Left lung (tissue), 10 donors: ENCODE measurements around the gene BRPF1. TPM values are rescaled to one million over a fixed set of nuclear protein-coding genes. Genes with fewer than 3 reads are reported as not detected.

Source experiments
- ATAC-seq: fragments of 200-7000 bp; cut with Tn5 transposase; one replicate; pipeline ENCODE4 v1.9.1; 2020; ENCODE audit warnings: moderate library complexity
- DNase-seq, 4 donors: peaks; one replicate each; pipeline ENCODE4 v3.0.0-alpha.2; 2013 to 2020
- H3K27ac ChIP-seq, 2 donors: fragments of 200-600 bp; sonication (generic) in 1 of 2; one replicate each; pipeline versions ENCODE4 v1.5.0 to v1.8.0; 2020 to 2021
- H3K27me3 ChIP-seq, 2 donors: fragments of 200-600 bp; sonication (generic) in 1 of 2; one replicate each; pipeline versions ENCODE4 v1.5.0 to v1.8.0; 2020 to 2021
- H3K36me3 ChIP-seq, 2 donors: fragments of 200-600 bp; sonication (generic) in 1 of 2; one replicate each; pipeline versions ENCODE4 v1.5.0 to v1.8.0; 2020 to 2021
- H3K4me1 ChIP-seq, 2 donors: fragments of 200-600 bp; one replicate each; pipeline ENCODE4 v1.8.0; 2021
- H3K4me3 ChIP-seq, 2 donors: fragments of 200-600 bp; sonication (generic) in 1 of 2; one replicate each; pipeline versions ENCODE4 v1.5.0 to v1.8.0; 2020 to 2021; ENCODE audit warnings: mild to moderate bottlenecking in 1 of 2
- H3K9me3 ChIP-seq, 2 donors: fragments of 200-600 bp; sonication (generic) in 1 of 2; one replicate each; pipeline versions ENCODE4 v1.5.0 to v1.8.0; 2020 to 2021
- intact Hi-C, 2 donors: fragments of 100-400 bp; cut with DNase I; formaldehyde crosslinking; loops; one replicate each; pipeline versions ENCODE4 v1.11.2 to v1.14.2; 2022
- polyA plus RNA-seq, 6 donors: library from polyadenylated mRNA; unstranded; fragments of 120-200 nt; gene quantifications; one replicate each; pipeline ENCODE4 v1.2.1, GENCODE V29; 2013; ENCODE audit not compliant: insufficient read length in 6 of 6
- total RNA-seq, 2 donors: library from RNA; stranded (reverse); fragmentation: NEBNext Ultra II Directional; extraction: Animal tissue kit (Norgen Biotek cat#: 25700); gene quantifications; one replicate each; pipeline ENCODE4 v1.2.1, GENCODE V29; 2021
- TF ChIP-seq, protein P1 (sequence below), 2 donors: fragments of 200-600 bp; sonication (generic) in 1 of 2; IDR thresholded peaks; one replicate each; pipeline versions ENCODE4 v1.5.0 to v1.8.0; 2021; ENCODE audit warnings: antibody characterized with exemption in 2 of 2
- donor health status: DM: no; HTN: yes; CAD: no.
- donor health status: DM: no; HTN: no; CAD: no.

Gene BRPF1
- total and polyA plus RNA-seq, 8 donors = 15.2 to 24.1 (median 21.9) TPM

DNA sequence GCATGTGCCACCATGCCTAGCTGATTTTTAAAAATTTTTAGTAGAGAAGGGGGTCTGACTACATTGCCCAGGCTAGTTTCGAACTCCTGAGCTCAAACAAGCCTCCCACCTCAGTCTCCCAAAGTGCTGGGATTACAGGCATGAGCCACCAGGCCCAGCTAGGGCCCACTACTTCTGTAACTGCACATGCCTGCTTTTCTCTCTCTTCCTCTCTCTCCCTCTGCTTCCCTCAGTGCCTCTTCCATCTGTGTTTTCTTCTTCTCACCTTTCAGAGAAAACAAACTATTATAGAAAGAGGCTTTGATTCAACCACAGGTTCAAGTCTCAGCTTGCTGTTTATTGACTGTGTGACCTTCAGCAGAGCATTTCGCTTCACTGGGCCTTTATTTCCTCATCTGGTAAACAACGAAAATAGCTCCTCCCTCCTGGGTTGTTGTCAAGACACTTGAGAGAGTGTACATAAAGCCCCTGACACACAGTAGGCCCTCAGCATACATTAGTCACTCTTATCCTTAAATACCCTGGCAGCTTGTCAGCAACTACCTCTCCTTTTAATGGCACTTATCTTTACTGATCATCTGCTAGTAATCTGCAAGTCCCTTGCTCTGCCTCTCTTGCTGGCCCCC is 50.6 kb downstream of the BRPF1 start:
- H3K4me3 ChIP-seq = no peak overlapping the region
- intact Hi-C loops = no loop called here
- no peaks in the 10 kb centered on the region for H3K27me3 ChIP-seq
- TF ChIP-seq, protein P1, sequence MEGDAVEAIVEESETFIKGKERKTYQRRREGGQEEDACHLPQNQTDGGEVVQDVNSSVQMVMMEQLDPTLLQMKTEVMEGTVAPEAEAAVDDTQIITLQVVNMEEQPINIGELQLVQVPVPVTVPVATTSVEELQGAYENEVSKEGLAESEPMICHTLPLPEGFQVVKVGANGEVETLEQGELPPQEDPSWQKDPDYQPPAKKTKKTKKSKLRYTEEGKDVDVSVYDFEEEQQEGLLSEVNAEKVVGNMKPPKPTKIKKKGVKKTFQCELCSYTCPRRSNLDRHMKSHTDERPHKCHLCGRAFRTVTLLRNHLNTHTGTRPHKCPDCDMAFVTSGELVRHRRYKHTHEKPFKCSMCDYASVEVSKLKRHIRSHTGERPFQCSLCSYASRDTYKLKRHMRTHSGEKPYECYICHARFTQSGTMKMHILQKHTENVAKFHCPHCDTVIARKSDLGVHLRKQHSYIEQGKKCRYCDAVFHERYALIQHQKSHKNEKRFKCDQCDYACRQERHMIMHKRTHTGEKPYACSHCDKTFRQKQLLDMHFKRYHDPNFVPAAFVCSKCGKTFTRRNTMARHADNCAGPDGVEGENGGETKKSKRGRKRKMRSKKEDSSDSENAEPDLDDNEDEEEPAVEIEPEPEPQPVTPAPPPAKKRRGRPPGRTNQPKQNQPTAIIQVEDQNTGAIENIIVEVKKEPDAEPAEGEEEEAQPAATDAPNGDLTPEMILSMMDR (IDR thresholded peaks at IDR 0.05) = no peak
- H3K27ac ChIP-seq = peak overlapping the region in 1 of 2 donors; percentile 88
- ATAC-seq (no peak), DNase-seq (no peak)
- no peaks in the 10 kb centered on the region for H3K9me3 ChIP-seq
- H3K36me3 ChIP-seq = peaks cover 0 to 69% of the 10 kb centered on the region in 2 donors
- H3K4me1 ChIP-seq = peaks cover 3 to 53% of the 10 kb centered on the region in 2 donors

DNA sequence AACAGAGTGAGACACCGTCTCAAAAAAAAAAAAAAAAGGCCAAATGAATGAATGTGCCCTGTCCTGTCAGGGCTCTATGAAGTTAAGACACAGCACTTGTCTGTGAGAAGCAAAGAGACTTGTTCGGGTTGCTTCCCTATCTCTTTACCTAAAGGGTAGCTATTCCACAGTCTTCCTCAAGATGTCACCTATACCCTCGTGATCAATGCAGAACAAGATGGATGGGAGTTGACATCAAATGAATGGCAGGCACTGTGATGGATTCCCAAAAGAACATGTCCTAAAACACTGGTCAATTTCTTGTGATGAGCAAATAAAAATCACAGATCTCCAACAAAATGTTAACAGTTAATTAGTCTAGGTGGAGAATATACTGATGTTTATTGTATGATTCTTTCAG is 51.2 kb downstream of the BRPF1 start:
- intact Hi-C loops = no loop called here

DNA sequence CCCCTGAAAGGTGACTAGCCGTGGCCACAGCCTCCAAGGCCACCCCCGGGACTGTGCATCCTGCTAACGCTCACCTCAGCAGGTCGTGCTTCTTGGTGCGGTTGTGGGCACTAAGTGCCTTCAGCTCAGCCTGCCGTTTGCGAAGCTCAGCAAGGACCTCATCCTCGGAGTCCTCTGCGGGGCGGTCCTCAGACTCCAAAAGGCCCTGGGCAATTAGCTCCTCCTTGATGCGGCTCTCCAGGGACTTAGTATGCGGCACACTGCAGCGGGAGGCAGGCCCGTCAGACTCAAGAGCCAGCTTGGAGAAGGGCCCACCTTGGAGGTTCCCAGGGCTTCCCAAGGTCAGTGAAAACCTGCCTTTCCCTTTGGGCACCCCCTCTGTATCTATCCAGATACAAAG is 52.4 kb downstream of the BRPF1 start:
- intact Hi-C loops = no loop called here
- H3K4me1 ChIP-seq = peaks cover 3 to 38% of the 10 kb centered on the region in 2 donors
- H3K27ac ChIP-seq = no peak overlapping the region
- ATAC-seq (no peak), DNase-seq (no peak)
- no peaks in the 10 kb centered on the region for H3K9me3 ChIP-seq
- H3K4me3 ChIP-seq = no peak overlapping the region
- no peaks in the 10 kb centered on the region for H3K27me3 ChIP-seq
- peaks cover 0 to 88% of the 10 kb centered on the region in 2 donors for H3K36me3 ChIP-seq
- TF ChIP-seq, protein P1 (IDR thresholded peaks at IDR 0.05) = no peak

More for the DNA sequence above, 51.2 kb downstream of the BRPF1 start:
- Histone ChIP-seq H3K4me3 (no peak overlapping the region), H3K36me3 (peaks cover 0 to 76% of the 10 kb centered on the region in 2 donors), H3K4me1 (peaks cover 3 to 50% of the 10 kb centered on the region in 2 donors), H3K27me3 (no peaks in the 10 kb centered on the region), H3K9me3 (no peaks in the 10 kb centered on the region), H3K27ac (peak overlapping the region in 1 of 2 donors; percentile 88)
- no peak for ATAC-seq
- DNase-seq = no peak
- TF ChIP-seq, protein P1 (IDR thresholded peaks at IDR 0.05) = no peak

DNA sequence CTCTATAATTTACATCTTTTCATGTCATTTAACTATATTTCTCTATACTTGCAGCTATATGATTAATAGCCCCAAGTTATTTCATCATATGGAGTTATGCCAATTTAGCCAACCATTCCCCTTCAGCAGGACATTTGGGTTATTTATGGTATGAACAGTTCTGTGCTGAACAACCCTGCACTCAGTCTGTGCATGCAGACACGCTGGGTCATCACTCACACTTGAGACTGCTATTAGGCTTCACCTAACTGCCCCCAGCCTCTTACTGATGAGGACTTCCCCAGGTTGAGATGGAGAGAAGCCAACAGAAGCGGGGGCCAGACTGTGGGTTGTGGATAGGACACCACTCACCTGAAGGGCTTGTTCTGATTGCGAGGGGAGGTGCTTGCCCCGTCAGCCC is 53.4 kb downstream of the BRPF1 start:
- DNase-seq = no peak
- H3K27me3 ChIP-seq = no peaks in the 10 kb centered on the region
- no peak overlapping the region for H3K27ac ChIP-seq
- TF ChIP-seq, protein P1 (IDR thresholded peaks at IDR 0.05) = no peak
- intact Hi-C loops = no loop called here
- peaks cover 3 to 28% of the 10 kb centered on the region in 2 donors for H3K4me1 ChIP-seq
- H3K9me3 ChIP-seq = no peaks in the 10 kb centered on the region
- ATAC-seq = no peak
- peaks cover 0 to 95% of the 10 kb centered on the region in 2 donors for H3K36me3 ChIP-seq
- no peak overlapping the region for H3K4me3 ChIP-seq

DNA sequence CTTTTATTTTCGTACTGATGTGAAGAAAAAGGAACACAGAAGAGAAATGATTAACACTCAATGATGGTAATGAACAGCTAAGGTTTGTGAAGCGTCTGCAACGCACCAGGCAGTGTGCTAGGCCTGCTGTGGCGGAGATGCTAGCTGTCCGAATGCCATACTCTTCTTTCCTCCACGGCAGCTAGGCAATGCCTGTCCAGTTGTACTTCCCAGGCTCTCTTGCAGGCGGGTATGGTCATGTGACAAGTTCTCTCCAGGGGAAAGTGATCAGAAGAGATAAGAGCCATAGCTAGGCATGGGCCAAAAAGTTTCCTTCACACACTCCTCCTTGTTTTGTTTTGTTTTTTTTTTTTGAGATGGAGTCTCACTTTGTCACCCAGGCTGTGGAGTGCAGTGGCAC is 54.1 kb downstream of the BRPF1 start:
- no peaks in the 10 kb centered on the region for H3K9me3 ChIP-seq
- intact Hi-C loops = no loop called here
- H3K27ac ChIP-seq = no peak overlapping the region
- ATAC-seq (no peak), DNase-seq (no peak)
- H3K4me3 ChIP-seq = no peak overlapping the region
- TF ChIP-seq, protein P1 (IDR thresholded peaks at IDR 0.05) = no peak
- H3K4me1 ChIP-seq = peaks cover 0 to 26% of the 10 kb centered on the region in 2 donors
- no peaks in the 10 kb centered on the region for H3K27me3 ChIP-seq
- H3K36me3 ChIP-seq = peaks cover 0 to 96% of the 10 kb centered on the region in 2 donors
